SU-DHL-6 (cell line): ENCODE results near the gene FBLN2.

Source experiments
- EZH2phosphoT487 ChIP-seq: fragments of 200-600 bp; sonication (generic), shearing (Covaris generic); conservative IDR thresholded peaks from 2 replicates; pipeline ENCODE4 v1.6.1; 2018; ENCODE audit warnings: mild to moderate bottlenecking, antibody characterized with exemption, low read length, moderate library complexity, mixed read lengths
- TF ChIP-seq, protein P1 (sequence below): fragments of 200-600 bp; sonication (generic); IDR thresholded peaks from one replicate; pipeline ENCODE4 v1.5.1; 2017; ENCODE audit warnings: antibody characterized with exemption, mild to moderate bottlenecking, low read length, moderate library complexity; ENCODE audit not compliant: insufficient read depth, poor library complexity, severe bottlenecking

DNA sequence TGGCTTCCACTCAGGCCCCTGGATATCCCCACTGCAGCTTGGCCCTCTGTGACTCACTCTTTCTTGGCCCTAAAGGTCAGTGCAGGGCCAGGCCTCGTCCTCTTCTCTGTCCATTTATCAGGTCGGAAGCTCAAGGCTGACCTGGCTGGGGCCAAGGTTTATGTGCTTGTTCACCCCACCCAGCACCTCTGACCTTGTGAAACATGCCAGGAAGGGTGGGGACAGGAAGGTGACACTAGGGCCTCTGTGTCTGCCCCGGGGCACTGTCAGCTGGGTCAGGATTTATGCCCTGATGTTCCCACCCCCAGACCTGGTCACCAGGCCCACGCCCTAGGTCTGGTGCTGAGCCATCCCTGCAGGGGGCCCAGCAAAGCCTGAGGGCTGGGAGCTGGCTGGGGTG, 103.8 kb downstream of the FBLN2 start:
- TF ChIP-seq, protein P1, sequence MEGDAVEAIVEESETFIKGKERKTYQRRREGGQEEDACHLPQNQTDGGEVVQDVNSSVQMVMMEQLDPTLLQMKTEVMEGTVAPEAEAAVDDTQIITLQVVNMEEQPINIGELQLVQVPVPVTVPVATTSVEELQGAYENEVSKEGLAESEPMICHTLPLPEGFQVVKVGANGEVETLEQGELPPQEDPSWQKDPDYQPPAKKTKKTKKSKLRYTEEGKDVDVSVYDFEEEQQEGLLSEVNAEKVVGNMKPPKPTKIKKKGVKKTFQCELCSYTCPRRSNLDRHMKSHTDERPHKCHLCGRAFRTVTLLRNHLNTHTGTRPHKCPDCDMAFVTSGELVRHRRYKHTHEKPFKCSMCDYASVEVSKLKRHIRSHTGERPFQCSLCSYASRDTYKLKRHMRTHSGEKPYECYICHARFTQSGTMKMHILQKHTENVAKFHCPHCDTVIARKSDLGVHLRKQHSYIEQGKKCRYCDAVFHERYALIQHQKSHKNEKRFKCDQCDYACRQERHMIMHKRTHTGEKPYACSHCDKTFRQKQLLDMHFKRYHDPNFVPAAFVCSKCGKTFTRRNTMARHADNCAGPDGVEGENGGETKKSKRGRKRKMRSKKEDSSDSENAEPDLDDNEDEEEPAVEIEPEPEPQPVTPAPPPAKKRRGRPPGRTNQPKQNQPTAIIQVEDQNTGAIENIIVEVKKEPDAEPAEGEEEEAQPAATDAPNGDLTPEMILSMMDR: no peak
- no peak for TF ChIP-seq EZH2phosphoT487
